A673 (cell line): ENCODE data around the gene TOR4A. TPM values are rescaled to one million over a fixed set of nuclear protein-coding genes. Genes with fewer than 3 reads are reported as not detected.

Source experiments
- BruUV-seq: library from RNA; stranded (reverse); fragments of 400-500 nt; replicated peaks from 2 replicates; lab custom pipeline; 2021; lab: Mats Ljungman, UMichigan
- CTCF ChIA-PET: fragments of 300-600 bp; sonication (Branson Sonifier 250); formaldehyde crosslinking; loops from one replicate; lab custom pipeline; 2022; ENCODE audit warnings: antibody characterized with exemption; lab: Charles Lee
- POLR2A ChIA-PET: fragments of 300-600 bp; sonication (Branson Sonifier 250); formaldehyde crosslinking; loops from one replicate; lab custom pipeline; 2022; ENCODE audit warnings: antibody characterized with exemption; ENCODE audit not compliant: low non-redundant PET; lab: Charles Lee
- DNase-seq: peaks from one replicate; pipeline ENCODE4 v3.0.0-alpha.2; 2015; ENCODE audit warnings: low spot score
- H3K27ac ChIP-seq: fragments of 200-600 bp; sonication (generic); 2 replicates; pipeline ENCODE4 v1.5.1; 2016; ENCODE audit warnings: mixed run types, low read depth, mild to moderate bottlenecking, mixed read lengths, antibody characterized with exemption, low read length; ENCODE audit not compliant: poor library complexity, severe bottlenecking
- H3K27me3 ChIP-seq: fragments of 200-600 bp; sonication (generic); replicated peaks from 2 replicates; pipeline ENCODE4 v1.6.1; 2017; ENCODE audit warnings: mixed run types, low read depth, mild to moderate bottlenecking, mixed read lengths, antibody characterized with exemption, low read length; ENCODE audit not compliant: insufficient read depth, poor library complexity
- H3K36me3 ChIP-seq: fragments of 200-600 bp; sonication (generic); 2 replicates; pipeline ENCODE4 v1.6.1; 2016; ENCODE audit warnings: mixed run types, mild to moderate bottlenecking, mixed read lengths, antibody characterized with exemption, low read length; ENCODE audit not compliant: insufficient read depth, poor library complexity, severe bottlenecking
- H3K4me1 ChIP-seq: fragments of 200-600 bp; sonication (generic); 2 replicates; pipeline ENCODE4 v1.6.1; 2017; ENCODE audit warnings: mixed run types, mild to moderate bottlenecking, mixed read lengths, antibody characterized with exemption, low read length; ENCODE audit not compliant: insufficient read depth, poor library complexity, severe bottlenecking
- H3K4me3 ChIP-seq: fragments of 200-600 bp; sonication (generic); 2 replicates; pipeline ENCODE4 v1.5.1; 2016; ENCODE audit warnings: low read depth, mixed run types, mild to moderate bottlenecking, mixed read lengths, low read length; ENCODE audit not compliant: poor library complexity, severe bottlenecking
- H3K9me3 ChIP-seq: fragments of 200-600 bp; sonication (generic); 2 replicates; pipeline ENCODE4 v1.6.1; 2016; ENCODE audit warnings: mixed run types, low read depth, mild to moderate bottlenecking, mixed read lengths, antibody characterized with exemption, low read length; ENCODE audit not compliant: poor library complexity, severe bottlenecking
- CTCF ChIP-seq: fragments of 300-800, 200-600 bp; sonication (generic); conservative IDR thresholded peaks from 2 replicates; pipeline ENCODE4 v1.5.1; 2017; ENCODE audit warnings: low read depth, mild to moderate bottlenecking, antibody characterized with exemption, low read length, moderate library complexity, mixed read lengths
- EZH2 ChIP-seq: fragments of 200-600 bp; sonication (generic); IDR thresholded peaks from 2 replicates; pipeline ENCODE4 v1.6.1; 2017; ENCODE audit warnings: borderline replicate concordance, low read depth, mild to moderate bottlenecking, mixed read lengths, antibody characterized with exemption, low read length; ENCODE audit not compliant: poor library complexity, severe bottlenecking
- intact Hi-C: fragments of 100-400 bp; cut with micrococcal nuclease; formaldehyde crosslinking; loops from one replicate; pipeline ENCODE4 v1.10.0; 2022; ENCODE audit not compliant: unreplicated experiment
- total RNA-seq: library from RNA; stranded (reverse); gene quantifications from 2 replicates; pipeline ENCODE4 v1.2.3, GENCODE V29; 2021

Gene TOR4A
- total RNA-seq, 1 experiment from 2014 or later, result 0.82 TPM

- H3K27ac ChIP-seq, result peak overlapping the region; percentile 16
- H3K36me3 ChIP-seq, result peaks cover 38% of the 10 kb centered on the region
- ChIA-PET POLR2A (no interaction called here), CTCF (no interaction called here)
- intact Hi-C loops, result no loop called here
- no peak overlapping the region for H3K4me3 ChIP-seq
- no TSS peak for BruUV-seq
- H3K27me3 ChIP-seq, result no peaks in the 10 kb centered on the region
- DNase-seq, result no peak
- H3K4me1 ChIP-seq, result no peaks in the 10 kb centered on the region
- no peaks in the 10 kb centered on the region for H3K9me3 ChIP-seq
- TF ChIP-seq CTCF (no peak), EZH2 (no peak)
Measured at GRCh38 chr9:137267933-137268355, 9.6 kb upstream of the TOR4A start.

- ChIA-PET POLR2A (interaction anchor here (0.6 kb wide), 1 partner anchor 70 kb away, joined by 3 read pairs; no protein-coding TSS in a partner anchor), CTCF (no interaction called here)
- Histone ChIP-seq H3K4me3 (no peak overlapping the region), H3K36me3 (peaks cover 36% of the 10 kb centered on the region), H3K4me1 (no peaks in the 10 kb centered on the region), H3K27ac (no peak overlapping the region), H3K9me3 (no peaks in the 10 kb centered on the region), H3K27me3 (no peaks in the 10 kb centered on the region)
- TF ChIP-seq CTCF, result no peak
- intact Hi-C loops, result no loop called here
- no TSS peak for BruUV-seq
- DNase-seq, result no peak
Measured at GRCh38 chr9:137268538-137269201, 8.9 kb upstream of the TOR4A start.

- POLR2A ChIA-PET, result interaction anchor here (0.6 kb wide), 1 partner anchor 69 kb away, joined by 3 read pairs; no protein-coding TSS in a partner anchor
- Histone ChIP-seq H3K27ac (no peak overlapping the region), H3K4me3 (no peak overlapping the region), H3K9me3 (no peaks in the 10 kb centered on the region), H3K4me1 (no peaks in the 10 kb centered on the region), H3K27me3 (no peaks in the 10 kb centered on the region), H3K36me3 (peaks cover 30% of the 10 kb centered on the region)
- DNase-seq, result no peak
- no peak for TF ChIP-seq EZH2
- no peak for TF ChIP-seq CTCF
- intact Hi-C loops, result no loop called here
- no TSS peak for BruUV-seq
- CTCF ChIA-PET, result no interaction called here
Measured at GRCh38 chr9:137269231-137269772, 8.2 kb upstream of the TOR4A start.
